Right lung (tissue), 5 donors: Measurements from ENCODE around the gene FANCC. TPM values are rescaled to one million over a fixed set of nuclear protein-coding genes. Genes with fewer than 3 reads are reported as not detected.

ENCODE experiments used
- DNase-seq, 2 donors: peaks; one replicate each; pipeline ENCODE4 v3.0.0-alpha.2; 2013
- polyA plus RNA-seq, 5 donors: library from polyadenylated mRNA; unstranded; fragments of 120-200 nt; gene quantifications; one replicate each; pipeline versions ENCODE4 v1.2.1 to v1.2.3, GENCODE V29; 2013; ENCODE audit warnings: inconsistent platforms in 1 of 5, low replicate concordance in 1 of 5; ENCODE audit not compliant: insufficient read length in 5 of 5, insufficient read depth in 1 of 5

The FANCC gene
- polyA plus RNA-seq, 5 donors = 22.7 to 31.7 (median 23.8) TPM

- DNase-seq = no peak
Measured at GRCh38 chr9:95071450-95071849, 246.1 kb downstream of the FANCC start.

GRCh38 chr9:95070549-95071021, 246.9 kb downstream of the FANCC start:
- DNase-seq = no peak

- DNase-seq = no peak
Measured at GRCh38 chr9:95067897-95068296, 249.6 kb downstream of the FANCC start.

GRCh38 chr9:95067057-95067456, 250.5 kb downstream of the FANCC start:
- DNase-seq = no peak

GRCh38 chr9:95065224-95065623, 252.3 kb downstream of the FANCC start:
- no peak for DNase-seq

GRCh38 chr9:95063300-95063699, 254.2 kb downstream of the FANCC start:
- no peak for DNase-seq

- no peak for DNase-seq
Measured at GRCh38 chr9:95062596-95063065, 254.9 kb downstream of the FANCC start.

GRCh38 chr9:95061916-95062595, 255.5 kb downstream of the FANCC start:
- no peak for DNase-seq

GRCh38 chr9:95060916-95061315, 256.6 kb downstream of the FANCC start:
- DNase-seq = no peak

GRCh38 chr9:95060234-95060633, 257.3 kb downstream of the FANCC start:
- no peak for DNase-seq

GRCh38 chr9:95058795-95059386, 258.6 kb downstream of the FANCC start:
- DNase-seq = no peak

GRCh38 chr9:95058121-95058785, 259.3 kb downstream of the FANCC start:
- no peak for DNase-seq

- peak; percentile 70 to 75 for DNase-seq
Measured at GRCh38 chr9:95057101-95057500, 260.4 kb downstream of the FANCC start.

GRCh38 chr9:95055851-95056551, 261.5 kb downstream of the FANCC start:
- peak; percentile 83 to 89 for DNase-seq

GRCh38 chr9:95055334-95055850, 262.1 kb downstream of the FANCC start:
- no peak for DNase-seq

- no peak for DNase-seq
Measured at GRCh38 chr9:95053611-95054570, 263.6 kb downstream of the FANCC start.

- DNase-seq = peak; percentile 66 to 70
Measured at GRCh38 chr9:95049761-95050160, 267.7 kb downstream of the FANCC start.
